ENCODE results near the gene DPH3.

Gene DPH3

DNA sequence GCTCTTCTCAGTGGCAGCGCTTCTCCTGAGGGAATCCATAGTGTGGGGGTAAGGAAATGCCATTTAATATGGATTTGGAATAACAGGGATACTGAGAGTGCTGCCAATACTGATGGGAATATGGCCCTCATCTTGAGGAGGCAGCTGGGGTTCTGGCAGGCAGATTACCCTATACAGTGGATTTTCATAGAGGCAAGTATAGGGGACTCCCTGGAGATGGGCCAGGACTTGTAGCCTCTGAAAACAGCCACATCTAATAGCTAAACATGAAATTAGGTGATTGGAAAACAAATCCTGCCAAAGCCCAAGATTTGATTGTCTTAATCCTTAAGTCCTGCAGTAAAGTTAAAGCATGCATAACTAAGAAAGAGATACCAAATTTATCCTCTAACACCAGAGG is 30.9 kb downstream of the DPH3 start:
- DNase-seq (ENCODE audit: low spot score), result no peak

- no peak for DNase-seq (ENCODE audit: low spot score)
Observed at GRCh38 chr3:16231983-16232382, 32.8 kb downstream of the DPH3 start.

- no peak for DNase-seq (ENCODE audit: low spot score)
Observed at GRCh38 chr3:16229681-16230080, 35.1 kb downstream of the DPH3 start.

GRCh38 chr3:16227566-16227965 is 37.2 kb downstream of the DPH3 start:
- DNase-seq (ENCODE audit: low spot score), result no peak

DNA sequence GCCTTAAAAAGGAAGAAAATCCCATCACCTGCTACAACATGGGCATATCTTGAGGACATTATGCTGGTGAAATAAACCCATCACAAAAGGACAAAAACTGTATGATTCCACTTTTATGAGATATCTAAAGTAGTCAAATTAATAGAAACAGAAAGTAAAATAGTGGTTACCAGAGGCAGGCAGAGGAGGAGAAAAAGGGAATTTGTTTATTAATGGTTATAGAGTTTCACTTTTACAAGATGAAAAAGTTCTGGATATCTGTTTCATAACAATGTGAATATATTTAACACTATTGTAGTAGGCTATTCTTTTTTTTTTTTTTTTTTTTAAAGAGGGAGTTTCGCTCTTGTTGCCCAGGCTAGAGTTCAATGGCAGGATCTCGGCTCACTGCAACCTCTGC is 40.4 kb downstream of the DPH3 start:
- no peak for DNase-seq (ENCODE audit: low spot score)

DNA sequence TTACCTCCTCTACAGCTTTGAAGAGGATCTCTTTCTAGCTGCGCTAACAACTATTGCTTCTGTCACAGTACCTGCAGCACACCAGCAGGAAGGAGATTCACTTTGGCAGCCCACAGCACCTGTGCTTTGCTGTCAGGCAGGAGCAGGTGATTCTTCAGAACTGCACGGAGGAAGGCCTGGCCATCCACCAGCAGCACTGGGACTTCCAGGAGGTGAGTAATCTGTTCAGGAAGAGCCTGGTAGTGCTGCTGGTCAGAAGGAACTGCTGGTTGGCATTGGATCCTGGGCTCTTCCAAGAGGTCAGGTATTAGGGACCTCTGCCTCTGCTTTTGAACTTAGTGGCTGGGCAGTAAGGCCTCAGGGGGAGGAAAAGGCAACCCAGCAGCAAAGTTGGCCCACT is 42.2 kb downstream of the DPH3 start:
- DNase-seq (ENCODE audit: low spot score), result no peak

DNA sequence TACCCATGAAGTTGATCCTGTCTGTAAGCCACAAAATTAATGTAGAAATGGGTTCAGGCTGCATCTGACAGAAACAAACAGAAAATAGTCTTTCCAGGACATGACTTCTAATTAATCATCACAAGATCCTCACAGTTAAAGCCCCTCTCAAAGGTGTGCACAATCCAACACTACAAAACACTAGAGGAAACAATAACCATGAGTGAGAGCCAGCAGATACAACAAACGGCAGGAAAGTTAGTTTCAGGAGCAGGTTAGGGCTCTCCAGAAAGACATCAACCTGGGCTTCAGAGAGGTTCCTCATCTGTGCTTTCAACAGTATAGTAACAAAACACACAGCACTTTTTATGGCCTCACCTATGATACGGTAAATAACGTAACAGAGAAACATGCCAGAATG is 42.8 kb downstream of the DPH3 start:
- no peak for DNase-seq (ENCODE audit: low spot score)

DNA sequence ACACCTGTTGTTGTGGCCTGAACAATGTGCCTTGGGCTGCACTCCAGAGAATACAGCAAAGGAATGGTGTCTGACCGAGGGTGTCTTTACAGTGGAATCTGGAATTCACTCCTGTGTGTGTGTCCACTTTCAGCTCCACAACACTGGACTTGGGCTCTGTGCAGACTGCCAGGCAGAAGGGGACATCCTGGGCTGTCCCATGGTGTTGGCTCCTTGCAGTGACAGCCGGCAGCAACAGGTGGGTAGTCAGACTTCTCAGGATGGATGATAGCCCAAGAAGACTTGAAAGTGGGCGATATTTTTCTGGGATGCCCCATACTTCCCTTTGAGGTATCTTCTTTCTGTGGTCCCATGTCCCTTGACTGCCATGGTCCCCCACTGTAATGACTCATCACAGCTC is 45.0 kb downstream of the DPH3 start:
- DNase-seq (ENCODE audit: low spot score), result no peak

GRCh38 chr3:16216373-16216935 is 48.3 kb downstream of the DPH3 start:
- no peak for DNase-seq (ENCODE audit: low spot score)

- no peak for DNase-seq (ENCODE audit: low spot score)
Observed at GRCh38 chr3:16214366-16214765, 50.4 kb downstream of the DPH3 start.

GRCh38 chr3:16211176-16211904 is 53.4 kb downstream of the DPH3 start:
- DNase-seq (ENCODE audit: low spot score), result no peak
